CD4-positive, CD25-positive, alpha-beta regulatory T cell (primary cell): ENCODE results near the gene LTV1. TPM values are rescaled to one million over a fixed set of nuclear protein-coding genes. Genes with fewer than 3 reads are reported as not detected.

ENCODE experiments used
- polyA plus RNA-seq, 4 donors: library from polyadenylated mRNA; unstranded; fragments of 300-500 nt; fragmentation: Illumina TruSeq; gene quantifications; one replicate each; pipeline ENCODE4 v1.2.3, GENCODE V29; 2021
- total RNA-seq: library from RNA; stranded (reverse); gene quantifications from one replicate; pipeline ENCODE4 v1.2.3, GENCODE V29; 2022

Gene LTV1
- total and polyA plus RNA-seq, 5 donors from 2014 or later: 17.4 to 24.2 (median 19.0) TPM

Other genes with a start within 250 kb of the LTV1 start
- 70.2 TPM for gene PHACTR2, start 165.4 kb upstream of the LTV1 start, total RNA-seq
- 10 to 100 TPM; 16.1 to 31.9 (median 23.7) TPM for gene PHACTR2, start 165.4 kb upstream of the LTV1 start, polyA plus RNA-seq
- not detected for gene ZC2HC1B, start 21.1 kb downstream of the LTV1 start, total RNA-seq
- gene ZC2HC1B, start 21.1 kb downstream of the LTV1 start, polyA plus RNA-seq: not detected
- 2.8 TPM for gene PLAGL1, start 164.9 kb downstream of the LTV1 start, total RNA-seq
- 1 to 10 TPM; 1.4 to 4.7 (median 2.6) TPM for gene PLAGL1, start 164.9 kb downstream of the LTV1 start, polyA plus RNA-seq